ENCODE data around the gene PCDH10. TPM values are rescaled to one million over a fixed set of nuclear protein-coding genes. Genes with fewer than 3 reads are reported as not detected.

Gene PCDH10
- total and polyA plus RNA-seq, 9 of the 15 experiments (the other 6 are each of a cell fraction or from before 2014, with no cell fraction given), result 0.04 to 1.4 (median 0.29) TPM

- no peak overlapping the region; the same call in 1 of the 2 replicates for H3K4me2 ChIP-seq (ENCODE audit: insufficient read depth, low read length)
- no peaks in the 10 kb centered on the region; the same call in 1 of the 2 replicates for H3K9me3 ChIP-seq (replicated peaks; ENCODE audit: control insufficient read depth, insufficient read depth, low read depth, low read length)
- H3K4me3 ChIP-seq, result no peak overlapping the region
- ChIA-PET POLR2A (interaction anchor here (0.8 kb wide), 1 partner anchor 11 kb away, joined by 3 read pairs; no protein-coding TSS in a partner anchor), CTCF (ENCODE audit: low intra/inter-chr PET ratio) (no interaction called here)
- ATAC-seq, result peak; percentile 43; the same call in 2 of the 3 replicates
- 0 out of 2 replicates have a peak overlapping the region, but pooled peaks have one; percentile 31 for H2AFZ ChIP-seq (ENCODE audit: low read depth, low read length)
- H3K4me1 ChIP-seq (replicated peaks in 1 of 2; ENCODE audit: control insufficient read depth in 2 of 2, insufficient read depth in 2 of 2, low read length in 2 of 2), result no peaks in the 10 kb centered on the region
- in situ Hi-C loops (cut with MboI) (no loop called here), intact Hi-C loops (cut with micrococcal nuclease) (no loop called here)
- 5% methylated on average over 8 of the region's 8 CpGs for WGBS (ENCODE audit: insufficient coverage, low coverage, missing lambda C conversion rate)
- H3K9ac ChIP-seq (ENCODE audit: insufficient read depth in 1 of 2, low read depth in 2 of 2, low read length in 2 of 2), result no peak overlapping the region
- no TSS peak for BruUV-seq (replicated peaks)
- H3K27ac ChIP-seq (ENCODE audit: extremely low read depth, low read depth, low read length), result no peak overlapping the region; the same call in 2 of the 3 replicates
- no peaks in the 10 kb centered on the region for H3K9me1 ChIP-seq (ENCODE audit: control insufficient read depth, insufficient read depth, low read length)
- H3K27me3 ChIP-seq (ENCODE audit: control insufficient read depth in 2 of 2, insufficient read depth in 2 of 2, low read length in 2 of 2), result no peaks in the 10 kb centered on the region
- no peaks in the 10 kb centered on the region for H3K79me2 ChIP-seq (ENCODE audit: control insufficient read depth, insufficient read depth, low read length)
- no peak for DNase-seq (ENCODE audit: extremely low read depth in 1 of 4, low spot score in 3 of 4)
- TF ChIP-seq SREBF1 (IDR thresholded peaks at IDR 0.05; ENCODE audit: borderline replicate concordance, low read depth, low read length) (no peak), ZNF280A (IDR thresholded peaks at IDR 0.05; ENCODE audit: low read depth, partially characterized antibody) (no peak), IRF9 (tag; IDR thresholded peaks at IDR 0.05) (no peak), EHMT2 (IDR thresholded peaks at IDR 0.05) (no peak), GABPA (tag; conservative IDR thresholded peaks at IDR 0.05; ENCODE audit: low read depth) (no peak), MLLT1 (IDR thresholded peaks at IDR 0.05) (no peak)
- FAIRE-seq, result no peak
- H4K20me1 ChIP-seq (replicated peaks; ENCODE audit: control insufficient read depth, insufficient read depth, low read length), result no peaks in the 10 kb centered on the region
- no peaks in the 10 kb centered on the region for H3K36me3 ChIP-seq (ENCODE audit: control insufficient read depth, insufficient read depth, low read length)
Observed at GRCh38 chr4:133162941-133163340, 13.8 kb downstream of the PCDH10 start.

Measured in K562 (cell line).